Sigmoid colon (tissue), 7 donors: ENCODE measurements around the gene AKR1C2. TPM values are rescaled to one million over a fixed set of nuclear protein-coding genes. Genes with fewer than 3 reads are reported as not detected.

Experiments used
- DNase-seq: peaks from one replicate; pipeline ENCODE4 v3.0.0-alpha.2; 2019
- H3K27ac ChIP-seq, 4 donors: fragments of 200-600 bp; sonication (generic); one replicate each; pipeline ENCODE4 v1.5.1; 2016 to 2019; ENCODE audit warnings: mild to moderate bottlenecking in 1 of 4
- H3K27me3 ChIP-seq, 3 donors: fragments of 200-600 bp; sonication (generic); one replicate each; pipeline ENCODE4 v1.5.1; 2019; ENCODE audit warnings: mild to moderate bottlenecking in 1 of 3
- H3K36me3 ChIP-seq, 4 donors: fragments of 200-600 bp; sonication (generic); one replicate each; pipeline ENCODE4 v1.5.1; 2016 to 2019
- H3K4me1 ChIP-seq, 4 donors: fragments of 200-600 bp; sonication (generic); one replicate each; pipeline ENCODE4 v1.5.1; 2017 to 2019
- H3K4me3 ChIP-seq, 4 donors: fragments of 200-600 bp; sonication (generic); one replicate each; pipeline ENCODE4 v1.5.1; 2017 to 2019; ENCODE audit warnings: mild to moderate bottlenecking in 2 of 4, moderate library complexity in 1 of 4
- H3K9me3 ChIP-seq, 4 donors: fragments of 200-600 bp in 3 of 4; sonication (generic) in 3 of 4; one replicate each; pipeline versions ENCODE4 v1.5.1 to v1.6.1; 2013 to 2019
- EP300 ChIP-seq, 4 donors: sonication (generic); formaldehyde crosslinking; IDR thresholded peaks; one replicate each; pipeline ENCODE4 v1.6.1; 2017; ENCODE audit warnings: antibody characterized with exemption in 4 of 4
- POLR2A ChIP-seq, 2 donors: fragments of 450-650 bp; IDR thresholded peaks; one replicate each; pipeline ENCODE4 v1.6.1; 2016; ENCODE audit warnings: antibody characterized with exemption in 2 of 2, mild to moderate bottlenecking in 2 of 2, moderate library complexity in 2 of 2
- POLR2AphosphoS5 ChIP-seq, 4 donors: sonication (generic); formaldehyde crosslinking; IDR thresholded peaks; one replicate each; pipeline ENCODE4 v1.6.1; 2017; ENCODE audit warnings: antibody characterized with exemption in 4 of 4
- WGBS, 2 donors: extraction: QIAGEN DNeasy Blood & Tissue Kit; methylation state at CpG; one replicate each; pipeline ENCODE4 v1.1.7; 2013; 5-methylcytosine and 5-hydroxymethylcytosine counted together
- intact Hi-C: fragments of 100-400 bp; cut with DNase I; formaldehyde crosslinking; loops from one replicate; pipeline ENCODE4 v1.15.1; 2023
- polyA plus RNA-seq, 3 donors: library from polyadenylated mRNA; stranded (reverse); fragments of 200-250 nt; gene quantifications; one replicate each; pipeline ENCODE4 v1.2.3, GENCODE V29; 2013
- total RNA-seq, 4 donors: library from RNA; depleted of rRNA; stranded (reverse); fragments of >200 nt; gene quantifications; one replicate each; pipeline ENCODE4 v1.1.0, GENCODE V29; 2016
- TF ChIP-seq, protein P1 (sequence below), 4 experiments: fragments of 450-650 bp in 3 of 4; fragments of 200-600 bp in 1 of 4; IDR thresholded peaks; one replicate each; pipeline ENCODE4 v1.5.1; 2016 to 2019; ENCODE audit warnings: antibody characterized with exemption in 4 of 4, mild to moderate bottlenecking in 3 of 4, moderate library complexity in 2 of 4
- donor health status: healthy with polysubstance abuse.
- donor health status: Bipolar disorder and iron deficiency.
- donor health status: healthy.

AKR1C2 gene
- total and polyA plus RNA-seq, 7 donors: 3.5 to 101 (median 13.0) TPM

DNA sequence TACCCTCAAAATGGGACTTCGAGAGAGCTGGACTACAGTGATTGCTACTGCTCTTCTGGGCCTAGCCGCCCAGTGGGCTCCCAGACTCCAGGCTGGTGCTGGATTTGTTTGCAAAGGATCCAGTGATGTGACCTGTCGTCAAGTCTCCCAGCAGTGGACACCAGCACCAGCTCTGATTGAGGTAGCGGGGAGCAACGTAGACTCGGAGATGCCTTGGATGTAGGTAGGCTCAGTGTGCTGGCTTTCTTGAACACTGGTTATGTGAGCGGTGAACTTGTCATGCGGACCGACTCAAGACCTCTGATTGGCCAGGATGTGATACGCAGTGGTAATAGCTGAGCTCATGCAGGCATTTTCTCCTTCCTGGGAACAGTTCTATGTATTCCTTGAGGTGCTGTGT is 19.4 kb downstream of the AKR1C2 start:
- no peak for TF ChIP-seq POLR2A (IDR thresholded peaks at IDR 0.05)
- TF ChIP-seq POLR2AphosphoS5 (IDR thresholded peaks at IDR 0.05): no peak
- TF ChIP-seq, protein P1, sequence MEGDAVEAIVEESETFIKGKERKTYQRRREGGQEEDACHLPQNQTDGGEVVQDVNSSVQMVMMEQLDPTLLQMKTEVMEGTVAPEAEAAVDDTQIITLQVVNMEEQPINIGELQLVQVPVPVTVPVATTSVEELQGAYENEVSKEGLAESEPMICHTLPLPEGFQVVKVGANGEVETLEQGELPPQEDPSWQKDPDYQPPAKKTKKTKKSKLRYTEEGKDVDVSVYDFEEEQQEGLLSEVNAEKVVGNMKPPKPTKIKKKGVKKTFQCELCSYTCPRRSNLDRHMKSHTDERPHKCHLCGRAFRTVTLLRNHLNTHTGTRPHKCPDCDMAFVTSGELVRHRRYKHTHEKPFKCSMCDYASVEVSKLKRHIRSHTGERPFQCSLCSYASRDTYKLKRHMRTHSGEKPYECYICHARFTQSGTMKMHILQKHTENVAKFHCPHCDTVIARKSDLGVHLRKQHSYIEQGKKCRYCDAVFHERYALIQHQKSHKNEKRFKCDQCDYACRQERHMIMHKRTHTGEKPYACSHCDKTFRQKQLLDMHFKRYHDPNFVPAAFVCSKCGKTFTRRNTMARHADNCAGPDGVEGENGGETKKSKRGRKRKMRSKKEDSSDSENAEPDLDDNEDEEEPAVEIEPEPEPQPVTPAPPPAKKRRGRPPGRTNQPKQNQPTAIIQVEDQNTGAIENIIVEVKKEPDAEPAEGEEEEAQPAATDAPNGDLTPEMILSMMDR (IDR thresholded peaks at IDR 0.05): no peak
- TF ChIP-seq EP300 (IDR thresholded peaks at IDR 0.05): no peak
- no peak overlapping the region for H3K27ac ChIP-seq
- H3K36me3 ChIP-seq: no peaks in the 10 kb centered on the region
- H3K4me3 ChIP-seq: no peak overlapping the region
- DNase-seq: no peak
- no peaks in the 10 kb centered on the region for H3K27me3 ChIP-seq
- no peaks in the 10 kb centered on the region for H3K9me3 ChIP-seq
- intact Hi-C loops: loop anchor here (5.0 kb wide), 1 partner anchor 132 kb away; no protein-coding TSS in a partner anchor
- WGBS, 2 donors: 96 to 98% methylated on average over 10 of the region's 10 CpGs
- peaks cover 0 to 27% (median 15%) of the 10 kb centered on the region in 4 donors for H3K4me1 ChIP-seq

- no peaks in the 10 kb centered on the region for H3K36me3 ChIP-seq
- no peaks in the 10 kb centered on the region for H3K27me3 ChIP-seq
- TF ChIP-seq POLR2AphosphoS5 (IDR thresholded peaks at IDR 0.05): no peak
- no peak for TF ChIP-seq POLR2A (IDR thresholded peaks at IDR 0.05)
- no peak for TF ChIP-seq EP300 (IDR thresholded peaks at IDR 0.05)
- TF ChIP-seq, protein P1 (IDR thresholded peaks at IDR 0.05): no peak
- no peak overlapping the region for H3K4me3 ChIP-seq
- H3K9me3 ChIP-seq: no peaks in the 10 kb centered on the region
- H3K27ac ChIP-seq: no peak overlapping the region
- intact Hi-C loops: loop anchor here (5.0 kb wide), 1 partner anchor 131 kb away; no protein-coding TSS in a partner anchor
- DNase-seq: no peak
- WGBS, 2 donors: 97 to 99% methylated on average over 5 of the region's 5 CpGs
- H3K4me1 ChIP-seq: peaks cover 0 to 27% (median 15%) of the 10 kb centered on the region in 4 donors
Measured at GRCh38 chr10:4983615-4984216, 19.9 kb downstream of the AKR1C2 start.

GRCh38 chr10:4982764-4983226 is 20.9 kb downstream of the AKR1C2 start:
- WGBS, 2 donors: 84 to 94% methylated on average over 9 of the region's 9 CpGs
- no peak overlapping the region for H3K27ac ChIP-seq
- intact Hi-C loops: loop anchor here (5.0 kb wide), 1 partner anchor 130 kb away; no protein-coding TSS in a partner anchor

DNA sequence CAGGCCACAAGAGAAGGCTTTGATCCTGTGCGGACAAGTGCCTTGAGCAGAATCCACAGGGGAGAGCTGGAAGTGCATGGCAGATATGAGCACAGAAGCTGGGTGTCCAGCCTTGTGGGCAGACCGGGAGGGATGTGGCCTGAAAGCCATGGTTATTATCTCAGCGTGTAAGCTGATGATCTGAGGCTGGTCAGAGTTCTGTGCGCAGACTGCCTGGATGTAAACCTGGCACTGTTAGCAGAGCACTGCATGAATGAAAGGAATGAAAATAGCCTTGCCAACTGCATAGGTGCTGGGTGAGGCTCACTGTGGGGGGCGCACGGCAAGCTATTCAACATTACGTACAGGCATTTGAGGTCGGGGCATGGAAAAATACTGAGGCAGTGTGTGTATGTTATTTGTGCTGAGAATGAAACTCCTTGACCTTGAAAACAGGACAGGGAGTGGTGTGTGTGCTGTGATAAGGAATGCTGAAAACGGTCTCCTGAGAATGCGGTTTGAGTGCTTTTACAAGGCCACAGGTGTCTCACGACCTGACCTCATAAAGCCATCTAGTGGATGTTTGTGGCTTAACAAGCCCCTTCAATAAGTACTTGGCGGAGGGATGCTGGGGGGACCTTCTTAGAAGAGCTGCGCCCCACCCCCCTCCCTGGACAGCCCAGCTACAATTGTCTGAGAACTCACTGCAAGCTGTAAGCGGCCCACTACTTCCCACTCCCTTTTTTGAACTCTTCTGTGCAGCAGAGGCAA is 21.8 kb downstream of the AKR1C2 start:
- TF ChIP-seq POLR2AphosphoS5 (IDR thresholded peaks at IDR 0.05) (peak in 1 of 4 donors; percentile 4), POLR2A (IDR thresholded peaks at IDR 0.05) (no peak)
- TF ChIP-seq, protein P1 (IDR thresholded peaks at IDR 0.05): peak in 2 of 4 experiments; percentile 23 to 28
- Histone ChIP-seq H3K4me3 (no peak overlapping the region), H3K9me3 (no peaks in the 10 kb centered on the region), H3K4me1 (peaks cover 0 to 27% (median 15%) of the 10 kb centered on the region in 4 donors), H3K27ac (peak overlapping the region in 3 of 4 donors; percentile 24 to 58 (median 40)), H3K36me3 (no peaks in the 10 kb centered on the region), H3K27me3 (no peaks in the 10 kb centered on the region)
- WGBS, 2 donors: 18 to 45% methylated on average over 14 of the region's 14 CpGs
- DNase-seq: no peak
- intact Hi-C loops: loop anchor here (5.0 kb wide), 1 partner anchor 130 kb away; no protein-coding TSS in a partner anchor

More at GRCh38 chr10:4982764-4983226, 20.9 kb downstream of the AKR1C2 start:
- no peaks in the 10 kb centered on the region for H3K36me3 ChIP-seq
- no peaks in the 10 kb centered on the region for H3K9me3 ChIP-seq
- no peak overlapping the region for H3K4me3 ChIP-seq
- no peaks in the 10 kb centered on the region for H3K27me3 ChIP-seq
- peaks cover 0 to 27% (median 15%) of the 10 kb centered on the region in 4 donors for H3K4me1 ChIP-seq
- TF ChIP-seq EP300 (IDR thresholded peaks at IDR 0.05) (no peak), POLR2AphosphoS5 (IDR thresholded peaks at IDR 0.05) (no peak), POLR2A (IDR thresholded peaks at IDR 0.05) (no peak)
- TF ChIP-seq, protein P1 (IDR thresholded peaks at IDR 0.05): no peak
- no peak for DNase-seq
